ENCODE data around the gene CSPG4. TPM values are rescaled to one million over a fixed set of nuclear protein-coding genes. Genes with fewer than 3 reads are reported as not detected.

Gene CSPG4
- total RNA-seq, 1 donor from 2014 or later, result 0.07 TPM

DNA sequence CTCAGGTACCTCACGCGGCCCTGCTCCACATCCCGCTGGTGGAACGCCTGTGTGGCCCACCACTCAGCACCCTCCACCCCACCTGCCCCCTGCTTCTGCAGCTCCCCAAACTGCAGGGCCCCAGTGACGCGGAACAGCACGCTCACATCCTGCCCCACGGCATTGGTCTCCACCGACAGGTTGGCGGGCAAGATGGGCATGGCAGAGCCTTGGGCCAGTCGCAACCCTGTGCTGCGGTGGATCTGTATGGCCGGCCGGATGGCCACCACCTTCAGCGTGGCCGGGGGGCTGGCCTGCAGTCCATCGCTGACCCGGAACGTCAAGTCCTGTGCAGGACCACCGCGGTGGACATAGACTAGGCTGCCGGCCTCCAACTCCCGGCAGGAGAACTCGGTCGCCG lies 23.8 kb downstream of the CSPG4 start:
- no peak overlapping the region for H3K9ac ChIP-seq
- H4K20me1 ChIP-seq (ENCODE audit: low read depth), result no peaks in the 10 kb centered on the region
- H3K4me1 ChIP-seq, result peaks cover 6% of the 10 kb centered on the region
- DNase-seq (ENCODE audit: low spot score), result no peak
- TF ChIP-seq EZH2 (IDR thresholded peaks at IDR 0.05) (no peak), EZH2phosphoT487 (IDR thresholded peaks at IDR 0.05) (no peak)
- TF ChIP-seq, protein P1, sequence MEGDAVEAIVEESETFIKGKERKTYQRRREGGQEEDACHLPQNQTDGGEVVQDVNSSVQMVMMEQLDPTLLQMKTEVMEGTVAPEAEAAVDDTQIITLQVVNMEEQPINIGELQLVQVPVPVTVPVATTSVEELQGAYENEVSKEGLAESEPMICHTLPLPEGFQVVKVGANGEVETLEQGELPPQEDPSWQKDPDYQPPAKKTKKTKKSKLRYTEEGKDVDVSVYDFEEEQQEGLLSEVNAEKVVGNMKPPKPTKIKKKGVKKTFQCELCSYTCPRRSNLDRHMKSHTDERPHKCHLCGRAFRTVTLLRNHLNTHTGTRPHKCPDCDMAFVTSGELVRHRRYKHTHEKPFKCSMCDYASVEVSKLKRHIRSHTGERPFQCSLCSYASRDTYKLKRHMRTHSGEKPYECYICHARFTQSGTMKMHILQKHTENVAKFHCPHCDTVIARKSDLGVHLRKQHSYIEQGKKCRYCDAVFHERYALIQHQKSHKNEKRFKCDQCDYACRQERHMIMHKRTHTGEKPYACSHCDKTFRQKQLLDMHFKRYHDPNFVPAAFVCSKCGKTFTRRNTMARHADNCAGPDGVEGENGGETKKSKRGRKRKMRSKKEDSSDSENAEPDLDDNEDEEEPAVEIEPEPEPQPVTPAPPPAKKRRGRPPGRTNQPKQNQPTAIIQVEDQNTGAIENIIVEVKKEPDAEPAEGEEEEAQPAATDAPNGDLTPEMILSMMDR (IDR thresholded peaks at IDR 0.05), result no peak
- Mint-ChIP-seq H3K4me3 (no peak overlapping the region), H3K36me3 (no peaks in the 10 kb centered on the region), H3K9me3 (no peaks in the 10 kb centered on the region), H3K27ac (no peak overlapping the region), H3K27me3 (ENCODE audit: insufficient read depth, low read depth) (peaks cover 7% of the 10 kb centered on the region), H3K4me1 (peaks cover 16% of the 10 kb centered on the region)
- H3K4me2 ChIP-seq, result no peak overlapping the region
- H3K27me3 ChIP-seq, result no peaks in the 10 kb centered on the region
- no peaks in the 10 kb centered on the region for H3K79me2 ChIP-seq (ENCODE audit: low read depth)
- H2AFZ ChIP-seq (replicated peaks), result no peak overlapping the region
- no peaks in the 10 kb centered on the region for H3K36me3 ChIP-seq
- no peaks in the 10 kb centered on the region for H3K9me3 ChIP-seq (ENCODE audit: low read depth)
- H3K4me3 ChIP-seq, result no peak overlapping the region
- no peak overlapping the region for H3K27ac ChIP-seq
- no peaks in the 10 kb centered on the region for H3F3A ChIP-seq (ENCODE audit: low read depth)

DNA sequence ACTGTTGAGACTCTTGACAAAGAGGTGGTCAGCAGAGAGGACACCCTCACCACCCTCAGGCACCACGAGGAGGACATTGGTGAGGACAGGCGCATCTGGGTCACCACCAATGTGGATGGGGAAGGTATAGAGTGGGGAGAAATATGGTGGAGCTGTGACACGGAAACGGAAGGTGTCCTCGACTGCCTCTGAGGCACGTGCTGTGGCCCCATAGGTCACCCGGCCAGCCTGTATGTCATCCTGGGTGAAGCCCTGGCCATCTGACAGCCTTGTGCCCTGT lies 24.4 kb downstream of the CSPG4 start:
- Histone ChIP-seq H3K4me1 (no peaks in the 10 kb centered on the region), H3K36me3 (no peaks in the 10 kb centered on the region), H3K9ac (no peak overlapping the region), H3F3A (ENCODE audit: low read depth) (no peaks in the 10 kb centered on the region), H3K27me3 (no peaks in the 10 kb centered on the region), H3K4me3 (no peak overlapping the region), H3K79me2 (ENCODE audit: low read depth) (no peaks in the 10 kb centered on the region), H3K4me2 (no peak overlapping the region), H3K27ac (no peak overlapping the region), H2AFZ (replicated peaks) (no peak overlapping the region), H3K9me3 (ENCODE audit: low read depth) (no peaks in the 10 kb centered on the region), H4K20me1 (ENCODE audit: low read depth) (no peaks in the 10 kb centered on the region)
- Mint-ChIP-seq H3K9me3 (no peaks in the 10 kb centered on the region), H3K27me3 (ENCODE audit: insufficient read depth, low read depth) (peaks cover 7% of the 10 kb centered on the region), H3K4me1 (peaks cover 13% of the 10 kb centered on the region), H3K27ac (no peak overlapping the region), H3K4me3 (no peak overlapping the region), H3K36me3 (no peaks in the 10 kb centered on the region)
- no peak for DNase-seq (ENCODE audit: low spot score)
- no peak for TF ChIP-seq EZH2phosphoT487 (IDR thresholded peaks at IDR 0.05)
- TF ChIP-seq EZH2 (IDR thresholded peaks at IDR 0.05), result no peak
- TF ChIP-seq, protein P1 (IDR thresholded peaks at IDR 0.05), result no peak

DNA sequence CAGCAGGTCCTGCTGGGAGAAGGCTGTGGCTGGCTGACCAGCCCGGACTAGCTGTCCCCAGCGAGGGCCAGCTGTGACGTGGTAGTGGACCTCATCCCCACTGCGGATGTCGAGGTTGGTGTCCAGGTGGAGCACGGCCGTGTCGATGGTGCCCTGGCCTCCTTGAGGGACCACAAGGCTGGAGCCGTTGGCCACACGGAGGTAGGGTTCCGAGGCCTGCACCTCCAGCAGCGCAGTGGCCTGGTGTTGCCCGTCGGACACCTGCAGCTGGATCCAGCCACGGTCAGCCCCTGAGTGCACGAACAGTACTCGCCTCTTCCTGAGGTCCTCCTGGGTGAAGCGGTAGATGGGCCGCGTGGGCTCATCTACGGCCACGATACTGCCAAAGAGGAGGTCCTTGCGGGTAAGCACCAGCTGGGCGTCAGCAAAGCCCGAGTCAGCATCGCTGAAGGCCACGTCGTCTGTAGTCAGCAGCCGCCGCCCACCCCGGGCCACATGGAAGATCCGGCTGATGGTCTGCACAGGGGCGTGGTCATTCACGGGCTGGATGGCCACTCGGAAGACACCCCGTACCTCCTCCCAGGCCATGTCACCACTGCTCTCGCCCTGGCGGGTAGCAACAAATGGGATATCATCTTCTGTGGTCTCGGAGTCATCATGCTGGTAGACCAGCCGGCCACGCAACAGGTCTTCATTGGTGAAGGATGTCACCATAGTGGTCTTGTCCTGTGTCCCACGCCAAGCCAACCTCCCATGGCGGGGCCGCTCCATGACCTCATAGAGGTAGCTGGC lies 25.0 kb downstream of the CSPG4 start:
- Histone ChIP-seq H3K9ac (no peak overlapping the region), H3K27me3 (no peaks in the 10 kb centered on the region), H3F3A (ENCODE audit: low read depth) (no peaks in the 10 kb centered on the region), H3K36me3 (no peaks in the 10 kb centered on the region), H4K20me1 (ENCODE audit: low read depth) (no peaks in the 10 kb centered on the region), H3K4me3 (no peak overlapping the region), H3K4me2 (no peak overlapping the region), H3K4me1 (no peaks in the 10 kb centered on the region), H3K79me2 (ENCODE audit: low read depth) (no peaks in the 10 kb centered on the region), H3K9me3 (ENCODE audit: low read depth) (no peaks in the 10 kb centered on the region), H2AFZ (replicated peaks) (no peak overlapping the region), H3K27ac (no peak overlapping the region)
- Mint-ChIP-seq H3K27me3 (ENCODE audit: insufficient read depth, low read depth) (peaks cover 7% of the 10 kb centered on the region), H3K9me3 (no peaks in the 10 kb centered on the region), H3K4me3 (no peak overlapping the region), H3K36me3 (no peaks in the 10 kb centered on the region), H3K27ac (no peak overlapping the region), H3K4me1 (peaks cover 13% of the 10 kb centered on the region)
- DNase-seq (ENCODE audit: low spot score), result no peak
- TF ChIP-seq, protein P1 (IDR thresholded peaks at IDR 0.05), result no peak
- TF ChIP-seq EZH2phosphoT487 (IDR thresholded peaks at IDR 0.05), result no peak
- no peak for TF ChIP-seq EZH2 (IDR thresholded peaks at IDR 0.05)
